GM19468 (cell line): ENCODE measurements around the gene FBXO3.
A peak's percentile ranks its signal among the peaks of the same experiment; 100 is the strongest.
"Not testable (repeated sequence)": the region's sequence is repeated elsewhere in the genome, so short reads cannot be mapped to it uniquely, and the experiment has no call there.

Source experiments
- ATAC-seq: cut with Tn5 transposase; IDR thresholded peaks from one replicate; pipeline ENCODE4 v1.9.1; 2021; ENCODE audit warnings: mild to moderate bottlenecking, moderate library complexity, moderate number of reproducible peaks; ENCODE audit not compliant: unreplicated experiment; ENCODE audit errors: extremely low read depth

Gene FBXO3

DNA sequence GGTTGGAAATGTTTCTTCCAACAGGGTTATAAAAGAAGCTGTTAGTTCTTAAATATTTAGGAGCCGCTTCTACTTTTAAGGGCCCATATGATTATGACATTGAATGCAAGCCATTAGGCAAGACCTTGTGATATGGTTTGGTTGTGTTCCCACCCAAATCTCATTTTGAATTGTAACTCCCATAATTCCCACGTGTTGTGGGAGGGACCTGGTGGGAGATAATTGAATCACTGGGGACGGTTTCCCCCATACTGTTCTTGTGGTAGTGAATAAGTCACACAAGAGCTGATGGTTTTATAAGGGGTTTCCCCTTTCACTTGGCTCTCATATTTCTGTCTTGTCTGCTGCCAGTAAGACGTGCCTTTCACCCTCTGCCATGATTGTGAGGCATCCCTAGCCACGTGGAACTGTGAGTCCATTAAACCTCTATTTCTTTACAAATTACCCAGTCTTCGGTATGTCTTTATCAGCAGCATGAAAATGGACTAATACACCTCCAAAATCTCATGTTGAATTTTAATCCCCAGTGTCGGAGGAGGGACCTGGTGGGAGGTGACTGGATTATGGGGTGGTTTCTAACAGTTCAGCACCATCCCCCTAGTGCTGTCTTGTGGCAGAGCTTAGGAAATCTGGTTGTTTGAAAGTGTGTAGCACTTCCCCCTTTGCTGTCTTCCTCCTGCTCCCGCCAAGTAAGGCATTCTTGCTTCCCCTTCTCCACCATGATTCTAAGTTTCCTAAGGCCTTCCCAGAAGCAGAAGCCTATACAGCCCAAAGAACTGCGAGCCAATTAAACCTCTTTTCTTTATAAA lies 42.4 kb downstream of the FBXO3 start:
- no peak for ATAC-seq

DNA sequence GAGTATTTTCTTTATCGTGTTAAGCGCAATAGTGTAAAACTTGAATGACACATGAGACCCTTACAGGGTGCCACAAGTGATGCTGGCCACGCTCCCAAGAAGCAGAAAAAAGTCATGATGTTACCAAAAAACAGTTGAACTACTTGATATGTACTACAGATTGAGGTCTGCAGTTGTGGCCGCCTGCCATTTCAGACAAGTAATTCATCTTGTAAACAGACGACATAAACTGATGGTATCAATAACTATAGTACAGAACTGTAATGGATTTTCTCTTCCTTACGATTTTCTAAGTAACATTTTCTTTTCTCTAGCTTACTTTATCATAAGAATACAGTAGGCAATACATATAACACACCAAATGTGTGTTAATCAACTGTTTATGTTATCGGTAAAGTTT lies 43.6 kb downstream of the FBXO3 start:
- no peak for ATAC-seq

DNA sequence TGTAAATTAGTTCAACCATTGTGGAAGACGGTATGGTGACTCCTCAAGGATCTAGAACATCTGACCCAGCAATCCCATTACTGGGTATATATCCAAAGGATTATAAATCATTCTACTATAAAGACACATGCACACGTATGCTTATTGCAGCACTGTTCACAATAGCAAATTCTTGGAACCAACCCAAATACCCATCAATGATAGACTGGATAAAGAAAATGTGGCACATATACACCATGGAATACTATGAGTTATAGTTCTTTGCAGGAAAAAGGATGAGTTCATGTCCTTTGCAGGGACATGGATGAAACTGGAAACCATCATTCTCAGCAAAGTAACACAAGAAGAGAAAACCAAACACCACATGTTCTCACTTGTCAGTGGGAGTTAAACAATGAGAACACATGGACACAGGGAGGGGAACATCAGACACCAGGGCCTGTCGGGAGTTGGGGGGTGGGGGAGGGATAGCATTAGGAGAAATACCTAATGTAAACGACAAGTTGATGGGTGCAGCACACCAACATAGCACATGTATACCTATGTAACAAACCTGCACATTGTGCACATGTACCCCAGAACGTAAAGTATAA lies 45.2 kb downstream of the FBXO3 start:
- not testable (repeated sequence) for ATAC-seq

DNA sequence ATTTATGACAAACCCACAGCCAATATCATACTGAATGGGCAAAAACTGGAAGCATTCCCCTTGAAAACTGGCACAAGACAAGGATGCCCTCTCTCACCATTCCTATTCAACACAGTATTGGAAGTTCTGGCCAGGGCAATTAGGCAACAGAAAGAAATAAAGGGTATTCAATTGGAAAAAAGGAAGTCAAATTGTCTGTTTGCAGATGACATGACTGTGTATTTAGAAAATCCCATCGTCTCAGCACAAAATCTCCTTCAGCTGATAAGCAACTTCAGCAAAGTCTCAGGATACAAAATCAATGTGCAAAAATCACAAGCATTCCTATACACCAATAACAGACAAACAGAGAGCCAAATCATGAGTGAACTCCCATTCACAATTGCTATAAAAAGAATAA lies 46.8 kb downstream of the FBXO3 start:
- ATAC-seq: not testable (repeated sequence)

DNA sequence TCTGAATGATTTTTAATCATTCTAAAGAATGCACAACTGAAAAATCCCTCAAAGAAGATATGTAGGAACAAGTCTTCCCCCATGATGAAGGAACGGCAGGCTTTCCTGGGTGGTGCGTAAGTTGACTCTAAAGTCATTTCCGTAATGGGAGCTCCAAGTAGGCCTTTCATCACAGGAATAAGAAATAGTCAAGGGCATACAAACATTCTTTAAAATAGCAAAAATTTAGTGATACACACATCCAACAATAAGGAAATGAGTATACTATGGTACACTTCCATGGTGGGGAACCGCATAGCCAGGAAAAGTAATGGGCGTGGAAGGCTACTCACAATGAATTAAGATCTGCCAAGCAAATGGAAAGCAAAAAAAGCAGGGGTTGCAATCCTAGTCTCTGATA lies 48.8 kb downstream of the FBXO3 start:
- ATAC-seq: no peak

DNA sequence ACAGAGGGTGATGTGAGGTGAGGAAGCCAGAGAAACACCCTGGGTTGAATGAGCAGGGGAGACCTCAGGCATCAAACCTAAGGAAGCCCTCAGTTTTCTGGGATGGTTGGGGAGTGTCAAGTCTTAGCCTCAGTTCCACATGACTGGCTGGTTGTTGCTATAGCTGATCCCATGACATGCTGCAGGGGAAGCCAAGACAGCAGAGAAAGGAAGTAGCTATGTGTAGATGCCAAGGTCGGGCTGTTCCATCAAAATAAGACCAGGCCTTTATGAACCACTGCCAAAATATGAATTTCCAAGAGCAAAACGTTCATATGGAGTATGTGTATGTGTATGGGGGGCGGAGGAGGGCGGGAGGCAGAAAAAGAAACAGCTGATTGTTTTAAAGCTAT lies 49.7 kb downstream of the FBXO3 start:
- no peak for ATAC-seq

DNA sequence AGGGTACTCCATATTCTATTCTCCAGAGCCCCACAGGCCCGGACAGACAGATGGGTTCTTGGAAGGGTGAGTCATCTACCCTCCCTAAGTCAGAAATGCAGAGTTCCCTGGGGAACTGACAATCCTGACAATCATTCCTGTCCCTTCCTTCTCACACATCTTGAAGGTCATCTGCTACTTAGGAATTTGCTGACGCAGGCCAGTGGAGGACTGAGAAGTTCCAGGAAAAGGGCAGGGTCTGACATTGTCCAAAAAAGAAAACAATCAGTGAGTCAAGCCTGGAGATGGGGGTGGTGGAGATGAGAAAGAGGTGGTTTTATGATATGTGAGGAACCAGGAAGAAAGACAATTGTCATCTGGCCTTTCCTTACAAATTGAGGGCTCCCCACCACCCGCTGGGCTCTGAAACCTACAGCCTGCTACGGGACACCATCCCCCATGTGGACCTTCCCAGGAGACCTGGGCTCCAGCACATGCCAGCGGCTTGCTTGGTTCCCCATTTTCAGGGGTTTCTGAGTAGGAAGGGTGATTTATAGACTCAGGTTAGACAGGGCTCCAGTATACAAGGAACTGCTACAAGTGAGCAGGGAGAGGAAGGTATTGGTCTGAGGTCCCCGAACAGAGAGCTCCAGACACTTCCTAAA lies 51.0 kb downstream of the FBXO3 start:
- no peak for ATAC-seq

DNA sequence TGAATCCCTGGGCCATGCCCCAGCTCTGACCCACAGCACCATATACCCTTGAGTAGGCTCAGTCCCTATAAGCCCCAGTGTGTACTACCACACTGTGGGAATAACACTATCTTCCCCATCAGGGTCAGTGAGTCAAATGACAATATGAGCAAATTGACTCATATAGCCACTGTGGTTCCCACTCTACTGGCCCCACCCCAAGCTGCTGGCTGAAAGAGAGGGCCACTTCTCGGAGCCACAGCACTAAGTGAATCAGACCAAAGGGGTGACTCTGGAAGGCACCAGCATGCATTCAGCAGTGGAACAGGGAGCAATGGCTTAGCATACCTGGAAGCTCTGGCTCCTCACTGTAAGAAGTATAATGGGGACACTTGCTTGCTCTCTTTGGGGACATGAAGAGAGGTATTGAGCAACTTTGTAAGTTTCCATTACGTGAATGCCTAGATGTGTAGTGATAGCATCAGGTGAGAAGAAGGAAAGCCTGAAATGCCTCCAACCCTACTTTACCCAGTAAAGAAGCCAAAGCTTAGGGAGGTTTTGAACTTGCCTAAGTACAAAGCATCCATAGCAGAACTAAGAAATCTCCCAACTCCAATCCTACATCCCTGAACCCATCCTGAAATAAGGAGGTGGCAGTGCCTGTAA lies 51.6 kb downstream of the FBXO3 start:
- peak; percentile 37 for ATAC-seq

DNA sequence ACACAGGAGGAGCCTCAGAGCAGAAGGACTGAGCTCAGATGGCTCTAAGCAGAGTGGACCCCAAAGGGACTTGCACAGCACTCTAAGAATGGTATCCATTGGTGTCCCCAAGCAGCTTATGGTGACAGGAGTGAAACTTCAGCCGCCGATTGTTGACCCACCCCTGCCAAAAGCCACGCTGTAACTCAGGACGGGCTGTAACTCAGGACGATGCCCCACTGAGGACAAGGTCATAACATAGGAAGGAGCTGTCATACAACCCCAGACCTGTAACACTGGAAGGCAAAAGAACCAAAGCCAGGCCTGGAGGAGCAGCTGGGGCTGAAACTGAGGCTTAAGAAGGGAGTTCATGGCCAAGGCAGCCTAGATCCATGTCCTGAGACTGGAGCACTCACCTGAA lies 52.3 kb downstream of the FBXO3 start:
- no peak for ATAC-seq

DNA sequence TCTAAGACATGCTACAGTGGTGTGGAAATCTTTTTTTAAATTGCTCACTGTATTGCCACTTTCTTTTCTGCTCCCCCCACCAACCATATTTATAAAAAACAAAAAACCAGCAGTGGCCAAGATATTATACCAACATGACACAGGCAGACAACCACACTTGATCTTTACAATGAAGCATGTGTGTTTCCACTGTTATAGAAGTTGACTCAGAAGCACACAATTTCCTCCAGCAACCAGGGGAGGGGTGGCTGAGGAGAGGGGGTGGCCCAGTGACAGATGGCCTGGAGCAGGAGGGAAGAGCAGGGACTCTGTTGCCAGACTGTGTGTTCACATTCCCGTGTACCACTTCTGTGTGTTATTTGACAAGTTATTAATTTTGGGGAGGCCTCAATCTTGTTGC lies 52.9 kb downstream of the FBXO3 start:
- no peak for ATAC-seq

DNA sequence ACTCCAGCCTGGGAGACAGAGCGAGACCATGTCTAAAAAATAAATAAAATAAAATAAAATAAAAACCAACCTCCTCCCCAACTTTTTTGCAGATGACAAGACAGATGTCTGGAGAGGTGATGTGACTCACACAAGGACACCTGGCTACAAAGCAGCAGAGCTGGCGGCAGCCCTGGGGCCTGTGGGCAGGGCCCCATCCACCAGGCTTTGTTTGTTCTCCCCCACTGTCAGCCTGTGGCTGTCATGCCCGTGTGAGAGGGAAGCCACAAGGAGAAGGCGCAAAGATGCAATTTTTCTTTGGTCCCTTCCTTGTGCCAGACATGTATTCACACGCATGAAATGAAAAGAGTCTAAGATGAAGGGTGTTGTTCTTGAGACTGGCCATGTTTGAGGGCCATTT lies 54.7 kb downstream of the FBXO3 start:
- ATAC-seq: no peak

DNA sequence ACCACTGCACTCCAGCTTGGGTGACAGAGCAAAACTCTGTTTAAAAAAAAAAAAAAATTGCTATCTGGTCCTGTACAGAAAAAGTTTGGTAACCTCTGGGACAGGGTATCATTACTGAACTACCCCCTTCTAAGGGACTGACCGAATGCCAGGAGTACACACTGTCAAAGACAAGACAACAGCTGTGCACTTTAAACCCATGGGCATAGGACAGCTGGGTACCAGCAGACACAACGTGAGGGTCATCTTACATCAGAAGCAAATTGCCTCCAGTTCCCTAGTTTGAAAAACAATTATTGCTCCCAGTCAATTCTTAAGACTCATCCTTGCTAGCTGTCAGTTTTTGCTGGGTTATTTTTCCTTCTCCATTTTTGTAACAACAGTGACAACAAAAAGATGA lies 55.9 kb downstream of the FBXO3 start:
- no peak for ATAC-seq

DNA sequence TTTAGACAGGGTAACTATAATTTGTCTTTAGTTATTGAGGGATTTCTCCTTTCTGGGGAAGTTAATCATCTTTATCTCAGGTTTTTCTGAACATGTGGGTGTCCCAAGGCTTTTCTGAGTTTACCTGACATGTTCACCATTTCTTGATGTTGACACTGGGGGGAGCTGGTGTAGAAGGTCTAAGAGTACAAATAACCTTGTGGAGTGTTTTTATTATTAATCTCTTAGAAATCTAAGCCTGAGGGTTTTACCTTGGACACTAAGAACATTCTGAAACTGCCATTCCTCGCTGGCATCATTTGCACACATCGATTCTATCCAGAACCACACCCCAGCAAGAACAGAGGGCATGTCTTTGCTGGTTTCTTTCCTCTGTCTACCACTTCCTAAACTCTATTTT lies 58.1 kb downstream of the FBXO3 start:
- no peak for ATAC-seq

DNA sequence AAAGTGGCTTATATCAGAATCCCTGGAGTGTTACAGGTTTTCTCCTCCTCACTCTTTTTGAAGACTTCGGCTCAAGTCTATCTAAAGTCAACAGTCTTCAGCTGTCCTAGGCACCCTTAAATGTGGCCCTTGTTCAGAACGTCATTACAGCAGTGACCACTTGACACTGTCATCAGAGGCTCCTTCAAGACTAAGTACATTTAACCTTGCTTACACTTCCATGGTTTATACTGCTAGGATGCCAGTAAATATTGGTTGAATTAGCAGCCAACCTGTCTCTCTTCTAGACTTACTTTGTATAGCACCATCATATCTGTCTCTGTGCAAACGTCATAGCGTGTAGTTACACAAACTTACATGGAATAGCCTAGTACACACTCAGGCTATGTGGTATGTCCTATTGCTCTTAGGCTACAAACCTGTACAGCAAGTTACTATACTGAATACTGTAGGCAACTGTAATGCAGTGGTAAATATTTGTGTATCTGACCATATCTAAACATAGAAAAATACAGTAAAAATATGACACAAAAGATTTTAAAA lies 60.4 kb downstream of the FBXO3 start:
- no peak for ATAC-seq

DNA sequence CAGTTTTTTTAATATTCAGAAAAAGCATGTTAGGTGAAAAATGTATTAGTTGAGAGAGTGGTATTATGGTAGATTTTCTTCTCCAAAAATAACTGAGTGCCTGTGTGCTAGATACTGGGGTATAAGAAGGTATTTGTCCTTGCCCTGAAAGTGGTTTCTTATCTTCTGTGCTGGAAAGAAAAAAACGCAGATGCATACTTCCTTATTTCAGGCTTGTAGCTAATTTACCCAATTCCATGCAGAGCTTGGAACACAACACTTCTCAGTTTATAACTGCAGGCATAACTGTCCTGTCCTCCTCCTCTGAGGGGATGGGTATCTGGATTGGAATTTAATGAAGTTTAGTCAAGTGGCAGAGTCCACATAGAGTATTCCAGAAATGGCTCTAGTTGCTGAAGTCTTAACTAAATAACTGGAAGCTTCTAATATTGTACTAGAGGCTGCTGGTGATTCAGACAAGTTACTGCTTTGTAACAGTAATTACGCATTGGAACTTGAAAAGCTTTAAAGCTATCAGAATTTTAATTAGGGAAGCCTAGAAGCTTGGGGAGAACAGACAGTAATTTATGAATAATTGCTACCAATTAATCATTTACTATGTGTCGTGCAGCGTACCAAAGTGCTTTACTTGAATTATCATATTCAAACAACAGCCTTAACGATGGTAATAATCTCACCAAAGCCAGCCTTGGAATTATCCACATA lies 61.0 kb downstream of the FBXO3 start:
- no peak for ATAC-seq

DNA sequence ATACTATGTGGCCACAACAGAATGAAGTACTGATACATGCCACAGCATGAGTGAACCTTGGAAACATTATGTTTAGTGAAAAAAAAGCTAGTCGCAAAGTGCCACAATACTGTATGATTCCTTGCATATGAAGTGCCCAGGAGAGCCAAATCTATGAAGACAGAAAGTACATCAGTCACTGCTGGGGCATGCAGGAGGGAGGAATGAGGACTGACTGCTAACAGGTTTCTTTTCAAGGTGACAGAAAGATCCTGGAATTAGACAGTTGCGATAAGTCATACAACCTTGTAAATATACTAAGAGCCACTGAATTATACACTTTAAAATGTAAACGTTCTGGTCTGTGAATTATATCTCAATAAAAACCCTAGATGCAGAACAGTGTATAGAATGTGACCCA lies 61.9 kb downstream of the FBXO3 start:
- ATAC-seq: no peak

DNA sequence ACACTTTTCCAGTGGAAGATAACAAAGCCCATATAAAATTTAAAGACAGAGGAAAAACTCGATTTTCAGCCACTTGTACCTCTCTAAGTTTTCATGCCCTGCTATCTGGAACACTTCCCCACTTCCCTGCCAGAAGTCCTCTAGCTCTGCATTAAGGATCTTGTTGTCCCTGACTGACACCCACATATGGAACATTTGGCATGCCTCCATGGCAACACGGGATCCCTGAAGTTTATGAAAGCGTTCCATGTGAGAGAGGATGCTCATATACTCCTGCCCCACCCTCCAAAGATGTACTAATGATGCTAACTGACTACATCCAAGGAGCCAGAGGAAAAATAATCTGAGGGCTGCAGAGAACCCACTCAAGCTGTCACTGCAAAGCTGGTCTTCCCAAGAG lies 64.9 kb downstream of the FBXO3 start:
- no peak for ATAC-seq

DNA sequence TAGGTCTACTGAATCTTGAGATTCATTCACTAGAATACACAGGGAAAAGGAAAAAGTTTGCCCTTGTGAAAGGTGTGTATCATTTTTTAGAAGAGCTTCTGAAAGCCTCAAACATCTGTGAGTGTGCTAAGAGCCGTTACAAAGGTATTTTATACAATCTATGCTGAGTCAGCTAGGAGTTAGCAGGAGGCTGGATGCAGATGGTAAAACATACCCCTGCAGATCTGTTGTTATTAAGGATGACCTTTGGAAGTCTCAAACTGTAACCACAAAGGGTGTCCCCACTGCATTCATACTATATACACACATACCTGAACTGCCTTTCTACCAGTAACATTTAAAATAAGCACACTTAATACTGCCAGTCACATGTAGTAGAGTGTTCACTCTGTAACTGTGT lies 65.3 kb downstream of the FBXO3 start:
- no peak for ATAC-seq

DNA sequence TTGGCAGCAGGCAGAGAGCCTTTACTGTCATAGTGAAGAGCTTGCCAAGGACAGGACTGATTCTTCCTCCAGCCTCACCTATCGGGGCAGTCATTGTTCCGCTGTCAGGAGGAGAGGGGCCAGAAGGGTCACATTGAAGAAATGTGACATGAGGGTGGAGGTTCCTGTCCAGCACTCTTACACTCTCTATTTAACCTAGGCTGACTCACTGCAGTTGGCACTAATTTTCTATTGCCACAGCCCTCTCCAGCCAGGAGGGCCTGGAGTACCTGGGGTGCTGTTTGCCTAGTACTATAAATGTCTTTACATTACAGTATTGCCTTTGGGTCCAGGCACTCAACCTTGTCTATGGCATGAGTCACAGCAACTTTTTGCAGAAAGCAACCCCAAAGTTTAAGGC lies 66.5 kb downstream of the FBXO3 start:
- ATAC-seq: not testable (repeated sequence)

DNA sequence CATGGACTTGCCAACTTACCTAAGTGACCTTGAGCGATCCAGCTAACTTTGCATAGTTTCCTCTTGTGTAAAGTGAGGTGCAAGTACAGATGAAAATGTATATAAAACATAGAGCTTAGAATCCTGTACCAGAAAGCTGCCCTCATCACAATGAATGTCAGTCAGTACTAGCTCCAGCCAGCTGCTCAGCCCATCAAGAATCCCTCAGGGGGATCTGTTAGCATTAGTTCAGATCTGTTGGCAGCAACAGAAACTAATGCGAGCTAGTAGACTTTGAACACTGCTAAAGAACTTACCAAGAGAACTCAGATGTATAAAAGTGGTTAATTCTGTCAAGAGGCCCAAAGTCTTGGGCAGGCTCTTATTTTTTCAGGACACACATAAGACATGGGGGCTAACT lies 67.4 kb downstream of the FBXO3 start:
- ATAC-seq: no peak
